Stimulated activated naive CD8-positive, alpha-beta T cell treated with anti-CD3 and anti-CD28 coated beads, Interleukin-15, amount 100 ng/mL, for 72 hours (primary cell): Measurements from ENCODE around the gene USP7.

Experiments
- ATAC-seq: fragments of 150-1000 bp; cut with Tn5 transposase; 2 replicates; pipeline ENCODE4 v1.10.0; 2021; ENCODE audit warnings: mild to moderate bottlenecking, moderate library complexity
- DNase-seq, 2 donors: peaks; one replicate each; pipeline ENCODE4 v3.0.0; 2021 to 2022
- H3K27ac Mint-ChIP-seq, 2 donors: one replicate each; pipeline ENCODE4 v1.8.0; 2022; ENCODE audit warnings: mild to moderate bottlenecking in 2 of 2, mixed read lengths in 2 of 2, moderate library complexity in 2 of 2
- H3K27me3 Mint-ChIP-seq: one replicate; pipeline ENCODE4 v1.8.0; 2022; ENCODE audit warnings: mixed read lengths
- H3K4me1 Mint-ChIP-seq: one replicate; pipeline ENCODE4 v1.8.0; 2022; ENCODE audit warnings: mild to moderate bottlenecking, mixed read lengths
- H3K4me3 Mint-ChIP-seq, 2 donors: one replicate each; pipeline ENCODE4 v1.8.0; 2022; ENCODE audit warnings: mild to moderate bottlenecking in 2 of 2, mixed read lengths in 2 of 2, moderate library complexity in 1 of 2
- H3K9me3 Mint-ChIP-seq, 2 donors: one replicate each; pipeline ENCODE4 v1.8.0; 2022; ENCODE audit warnings: mixed read lengths in 2 of 2

USP7 gene

DNA sequence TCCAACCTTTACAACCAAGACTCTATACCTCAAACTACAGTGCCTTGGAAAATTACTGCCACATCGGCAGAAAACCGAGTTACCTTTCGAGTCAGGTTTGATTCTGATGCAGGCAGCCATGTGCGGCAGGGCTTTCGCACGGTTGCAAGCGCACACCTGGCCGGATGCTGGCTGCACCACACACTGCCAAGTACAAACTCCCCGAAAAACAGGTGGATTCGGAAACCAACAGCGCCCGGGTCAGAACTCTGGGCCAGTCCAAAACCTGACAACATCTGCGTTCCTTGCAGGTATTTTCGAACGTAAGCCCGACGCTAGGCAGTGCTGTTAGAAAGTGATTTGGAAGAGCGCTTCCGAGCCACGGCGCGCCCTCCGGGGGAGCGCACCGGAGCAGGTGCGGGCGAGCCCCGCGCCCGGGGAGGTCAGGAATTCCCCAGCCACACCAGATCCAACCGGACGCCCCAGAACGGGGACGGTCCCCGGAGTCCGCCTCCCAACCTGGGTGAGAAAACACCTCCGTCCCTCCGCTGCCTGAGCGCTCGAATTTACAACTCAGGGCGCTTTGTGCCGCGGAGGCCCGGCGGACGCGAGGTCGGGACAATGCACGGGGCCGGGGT lies 1.2 kb downstream of the USP7 start:
- ATAC-seq (peak; percentile 56), DNase-seq (peak; percentile 44 to 68)
- peak overlapping the region; percentile 97 to 99 for H3K27ac Mint-ChIP-seq

GRCh38 chr16:8961811-8962390 lies 1.8 kb downstream of the USP7 start:
- Mint-ChIP-seq H3K27ac (peak overlapping the region; percentile 97 to 99), H3K4me3 (peak overlapping the region; percentile 86 to 90), H3K4me1 (peaks cover 56% of the 10 kb centered on the region), H3K27me3 (peaks cover 6% of the 10 kb centered on the region), H3K9me3 (no peaks in the 10 kb centered on the region)
- DNase-seq (no peak), ATAC-seq (no peak)

More for the DNA sequence above, 1.2 kb downstream of the USP7 start:
- Mint-ChIP-seq H3K9me3 (no peaks in the 10 kb centered on the region), H3K27me3 (peaks cover 9% of the 10 kb centered on the region), H3K4me3 (peak overlapping the region; percentile 86 to 90), H3K4me1 (peaks cover 50% of the 10 kb centered on the region)

DNA sequence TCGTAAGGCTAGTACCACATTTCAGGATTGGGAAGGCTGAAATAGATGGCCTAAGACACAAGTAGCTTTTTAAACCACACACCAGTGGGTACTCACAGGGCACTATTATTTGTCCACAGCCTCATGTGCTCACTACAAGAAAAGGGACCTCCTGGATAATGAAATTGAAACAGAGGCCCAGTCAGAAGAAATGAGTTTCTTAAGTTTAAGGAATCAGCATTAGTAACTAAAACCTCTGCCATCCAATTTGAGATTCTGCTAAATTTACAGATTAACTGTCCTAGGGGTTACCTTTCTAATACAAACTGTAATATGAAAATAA lies 3.0 kb downstream of the USP7 start:
- Mint-ChIP-seq H3K4me1 (peaks cover 68% of the 10 kb centered on the region), H3K4me3 (peak overlapping the region; percentile 86 to 90), H3K9me3 (no peaks in the 10 kb centered on the region), H3K27ac (peak overlapping the region; percentile 56 to 90), H3K27me3 (no peaks in the 10 kb centered on the region)
- ATAC-seq (no peak), DNase-seq (no peak)

DNA sequence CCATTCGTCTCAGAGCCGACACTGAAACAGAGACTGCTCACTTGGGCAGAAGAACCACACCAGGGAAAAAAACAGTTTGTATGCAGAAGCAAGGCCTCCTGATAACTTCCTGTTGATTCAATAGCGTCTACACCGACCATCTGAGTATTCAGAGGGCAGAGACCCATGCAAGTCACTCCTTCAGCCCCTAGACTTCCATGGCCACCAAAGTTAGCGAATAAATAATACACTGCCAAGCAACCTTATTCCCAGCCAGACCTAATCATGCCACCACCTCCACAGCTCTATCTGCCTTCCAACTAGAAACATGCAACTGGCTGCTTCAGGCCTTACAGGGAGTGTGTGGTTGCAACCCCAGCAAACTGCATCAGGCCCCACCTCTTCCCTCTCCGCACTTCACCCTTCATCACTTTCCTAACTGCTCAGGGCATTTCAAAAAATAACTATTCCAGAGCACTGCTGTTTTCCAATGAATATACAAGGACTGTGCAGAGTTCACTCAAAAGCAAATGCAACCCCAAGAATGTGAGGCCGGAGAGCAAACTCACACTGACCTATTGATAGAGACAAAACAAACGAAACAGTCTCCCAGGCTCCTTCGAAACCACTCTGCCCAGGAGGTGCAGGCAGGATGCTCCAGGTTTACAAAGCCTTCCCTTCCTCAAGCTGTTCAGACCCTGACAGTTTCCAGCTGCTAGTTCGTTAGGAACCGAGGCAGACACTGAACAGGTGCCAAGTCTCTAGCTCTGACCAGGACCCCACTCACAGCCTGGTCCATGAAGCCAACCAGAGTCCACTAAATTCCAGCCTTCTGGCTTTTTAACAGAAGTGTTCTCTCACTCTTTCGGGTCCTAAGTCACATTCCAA lies 3.6 kb downstream of the USP7 start:
- Mint-ChIP-seq H3K27ac (peak overlapping the region; percentile 56 to 90), H3K4me3 (peak overlapping the region; percentile 86 to 90), H3K4me1 (peaks cover 71% of the 10 kb centered on the region), H3K27me3 (no peaks in the 10 kb centered on the region), H3K9me3 (no peaks in the 10 kb centered on the region)
- ATAC-seq: peak; percentile 49
- peak in 1 of 2 donors; percentile 28 for DNase-seq

DNA sequence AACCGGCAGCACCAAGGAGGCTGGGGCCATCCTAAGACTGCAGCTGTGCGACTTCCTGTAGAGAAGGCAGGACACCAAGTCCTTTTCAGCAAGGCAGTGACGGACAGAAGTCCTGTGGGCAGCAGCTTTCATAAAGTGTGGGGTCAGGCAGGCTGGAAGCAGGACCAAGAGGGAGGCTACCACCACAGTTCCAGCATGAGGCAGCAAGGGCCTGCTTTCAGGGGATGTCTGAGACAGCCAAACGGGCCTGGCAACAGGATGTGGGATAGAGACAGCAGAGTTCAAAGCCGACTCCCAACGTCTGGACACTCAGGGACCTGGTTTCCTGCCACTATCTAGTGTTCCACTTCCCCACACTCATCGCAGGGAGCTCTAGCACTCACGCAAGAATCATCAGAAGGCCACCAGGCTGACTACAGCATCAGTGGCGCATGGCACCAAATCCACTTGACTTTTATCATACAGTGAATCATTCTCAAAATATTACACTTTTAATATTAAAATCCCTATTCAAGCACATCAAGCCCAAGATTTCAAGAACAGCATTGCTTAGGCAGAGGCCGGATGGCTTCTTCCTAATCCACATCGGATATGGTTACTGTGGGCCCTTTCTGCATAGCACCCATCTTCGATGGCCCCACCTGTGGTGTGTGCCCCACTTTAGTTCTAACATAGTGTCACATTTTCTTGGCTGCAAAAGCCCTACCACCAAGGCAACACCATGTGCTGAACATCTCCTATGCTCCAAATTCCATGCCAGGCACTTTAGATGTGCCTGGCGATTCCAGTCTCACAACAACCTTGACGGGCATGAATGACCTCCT lies 5.2 kb downstream of the USP7 start:
- H3K4me3 Mint-ChIP-seq: peak overlapping the region; percentile 86 to 90
- peak; percentile 29 for ATAC-seq

GRCh38 chr16:8957509-8958157 lies 6.1 kb downstream of the USP7 start:
- Mint-ChIP-seq H3K9me3 (no peaks in the 10 kb centered on the region), H3K27me3 (no peaks in the 10 kb centered on the region), H3K4me3 (peak overlapping the region; percentile 86 to 90), H3K27ac (peak overlapping the region; percentile 61 to 83), H3K4me1 (peaks cover 80% of the 10 kb centered on the region)
- no peak for DNase-seq
- no peak for ATAC-seq

More for the DNA sequence above, 5.2 kb downstream of the USP7 start:
- peak overlapping the region; percentile 27 to 61 for H3K27ac Mint-ChIP-seq
- H3K27me3 Mint-ChIP-seq: no peaks in the 10 kb centered on the region
- peaks cover 71% of the 10 kb centered on the region for H3K4me1 Mint-ChIP-seq
- H3K9me3 Mint-ChIP-seq: no peaks in the 10 kb centered on the region
- DNase-seq: peak in 1 of 2 donors; percentile 21

DNA sequence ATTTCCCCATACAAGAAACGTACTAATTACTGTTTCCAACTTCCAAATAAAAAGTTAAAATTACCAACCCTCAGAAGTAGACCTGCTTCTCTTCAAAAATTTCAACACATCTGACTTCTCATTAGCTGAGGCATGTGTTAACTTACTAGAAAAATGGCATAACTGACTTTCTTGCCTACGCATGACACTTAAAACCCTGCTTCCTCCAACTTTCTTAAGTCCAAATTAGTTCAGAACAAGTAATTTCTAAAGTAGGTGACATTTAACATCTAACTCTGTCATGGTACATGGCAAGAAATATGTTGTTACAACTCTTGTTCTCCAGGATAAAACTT lies 6.7 kb downstream of the USP7 start:
- DNase-seq (no peak), ATAC-seq (no peak)
- Mint-ChIP-seq H3K27ac (no peak overlapping the region), H3K27me3 (no peaks in the 10 kb centered on the region), H3K4me1 (peaks cover 81% of the 10 kb centered on the region), H3K9me3 (no peaks in the 10 kb centered on the region), H3K4me3 (peak overlapping the region; percentile 24 to 45)

DNA sequence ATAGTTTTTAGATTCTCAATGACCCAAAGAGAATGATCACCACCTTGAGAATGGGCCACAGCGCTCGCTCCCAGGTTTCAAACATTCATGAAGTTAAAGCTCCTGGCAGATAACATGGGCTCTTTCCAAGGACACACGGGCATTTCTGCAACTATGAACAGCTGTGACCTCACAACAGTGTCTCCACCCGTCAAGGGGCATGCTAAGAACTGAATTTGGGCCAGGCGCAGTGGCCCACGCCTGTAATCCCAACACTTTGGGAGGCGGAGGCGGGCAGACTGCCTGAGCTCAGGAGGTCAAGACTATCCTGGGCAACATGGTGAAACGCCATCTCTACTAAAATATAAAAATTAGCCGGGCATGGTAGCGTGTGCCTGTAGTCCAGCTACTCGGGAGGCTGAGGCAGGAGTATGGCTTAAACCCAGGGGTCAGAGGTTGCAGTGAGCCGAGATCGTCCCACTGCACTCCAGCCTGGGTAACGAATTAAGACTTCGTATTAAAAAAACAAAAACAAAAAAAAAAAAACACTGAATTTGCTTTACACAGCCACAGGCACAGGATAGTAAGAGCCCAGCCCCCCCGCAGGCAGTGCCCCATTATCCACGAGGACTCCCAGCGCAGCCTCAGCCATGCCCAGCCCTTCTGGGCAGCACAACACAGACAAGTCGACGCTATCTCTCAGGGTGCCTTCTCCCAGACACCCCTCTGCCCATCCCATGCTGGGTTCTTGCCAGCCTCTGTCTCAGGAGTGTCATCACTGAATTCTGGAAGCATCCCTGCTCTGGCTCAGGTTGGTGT lies 7.2 kb downstream of the USP7 start:
- Mint-ChIP-seq H3K27ac (peak overlapping the region in 1 of 2 donors; percentile 89), H3K4me1 (peaks cover 81% of the 10 kb centered on the region), H3K9me3 (no peaks in the 10 kb centered on the region), H3K4me3 (peak overlapping the region; percentile 24 to 45), H3K27me3 (no peaks in the 10 kb centered on the region)
- DNase-seq (no peak), ATAC-seq (no peak)

GRCh38 chr16:8955828-8956227 lies 7.9 kb downstream of the USP7 start:
- Mint-ChIP-seq H3K27me3 (no peaks in the 10 kb centered on the region), H3K4me3 (no peak overlapping the region), H3K27ac (peak overlapping the region in 1 of 2 donors; percentile 89), H3K9me3 (no peaks in the 10 kb centered on the region), H3K4me1 (peaks cover 81% of the 10 kb centered on the region)
- ATAC-seq: no peak
- no peak for DNase-seq

DNA sequence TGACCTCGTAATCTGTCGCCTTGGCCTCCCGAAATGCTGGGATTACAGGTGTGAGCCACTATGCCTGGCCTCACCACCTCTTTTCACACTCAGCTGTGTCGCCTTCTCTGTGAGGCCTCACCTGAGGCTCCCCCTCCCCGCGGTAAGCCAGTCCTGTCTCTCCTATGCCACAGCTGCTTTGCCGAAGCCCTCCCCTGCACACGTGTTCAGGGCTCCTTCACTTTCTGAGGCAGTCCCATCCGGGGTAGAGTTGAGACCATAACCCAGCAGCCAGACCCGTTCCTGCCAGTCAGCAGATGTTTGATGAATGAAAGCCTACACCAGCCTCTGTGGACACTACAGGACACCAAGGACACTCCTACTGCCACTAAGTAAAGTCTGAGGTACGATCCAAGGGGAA lies 10.6 kb downstream of the USP7 start:
- H3K4me1 Mint-ChIP-seq: peaks cover 78% of the 10 kb centered on the region
- peak overlapping the region; percentile 19 to 68 for H3K4me3 Mint-ChIP-seq
- no peaks in the 10 kb centered on the region for H3K9me3 Mint-ChIP-seq
- H3K27ac Mint-ChIP-seq: peak overlapping the region; percentile 42 to 96
- ATAC-seq: no peak
- DNase-seq: no peak
- H3K27me3 Mint-ChIP-seq: no peaks in the 10 kb centered on the region

DNA sequence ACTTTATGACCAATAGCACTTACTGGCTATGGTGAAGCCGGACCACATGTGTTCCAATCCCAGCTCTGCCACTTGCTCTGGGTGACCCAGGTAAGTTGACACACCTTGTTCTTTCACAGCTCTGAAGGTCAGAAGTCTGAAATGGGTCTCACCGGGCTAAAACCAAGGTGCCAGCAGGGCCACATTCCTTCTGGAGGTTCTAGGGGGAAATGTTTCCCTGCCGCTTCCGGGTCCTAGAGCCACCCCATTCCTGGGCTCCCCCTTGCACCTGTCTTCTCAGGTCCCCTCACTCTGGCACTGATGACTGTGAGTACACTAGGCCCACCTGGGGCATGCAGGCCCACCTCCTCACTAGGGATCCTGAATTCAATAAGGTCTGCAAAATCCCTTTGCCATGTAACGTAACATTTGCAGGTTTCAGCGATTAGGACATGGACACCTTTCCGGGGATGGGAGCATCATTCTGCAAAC lies 11.4 kb downstream of the USP7 start:
- peaks cover 78% of the 10 kb centered on the region for H3K4me1 Mint-ChIP-seq
- no peak for ATAC-seq
- no peaks in the 10 kb centered on the region for H3K27me3 Mint-ChIP-seq
- peak overlapping the region in 1 of 2 donors; percentile 27 for H3K27ac Mint-ChIP-seq
- DNase-seq: no peak
- no peaks in the 10 kb centered on the region for H3K9me3 Mint-ChIP-seq
- H3K4me3 Mint-ChIP-seq: peak overlapping the region in 1 of 2 donors; percentile 57

DNA sequence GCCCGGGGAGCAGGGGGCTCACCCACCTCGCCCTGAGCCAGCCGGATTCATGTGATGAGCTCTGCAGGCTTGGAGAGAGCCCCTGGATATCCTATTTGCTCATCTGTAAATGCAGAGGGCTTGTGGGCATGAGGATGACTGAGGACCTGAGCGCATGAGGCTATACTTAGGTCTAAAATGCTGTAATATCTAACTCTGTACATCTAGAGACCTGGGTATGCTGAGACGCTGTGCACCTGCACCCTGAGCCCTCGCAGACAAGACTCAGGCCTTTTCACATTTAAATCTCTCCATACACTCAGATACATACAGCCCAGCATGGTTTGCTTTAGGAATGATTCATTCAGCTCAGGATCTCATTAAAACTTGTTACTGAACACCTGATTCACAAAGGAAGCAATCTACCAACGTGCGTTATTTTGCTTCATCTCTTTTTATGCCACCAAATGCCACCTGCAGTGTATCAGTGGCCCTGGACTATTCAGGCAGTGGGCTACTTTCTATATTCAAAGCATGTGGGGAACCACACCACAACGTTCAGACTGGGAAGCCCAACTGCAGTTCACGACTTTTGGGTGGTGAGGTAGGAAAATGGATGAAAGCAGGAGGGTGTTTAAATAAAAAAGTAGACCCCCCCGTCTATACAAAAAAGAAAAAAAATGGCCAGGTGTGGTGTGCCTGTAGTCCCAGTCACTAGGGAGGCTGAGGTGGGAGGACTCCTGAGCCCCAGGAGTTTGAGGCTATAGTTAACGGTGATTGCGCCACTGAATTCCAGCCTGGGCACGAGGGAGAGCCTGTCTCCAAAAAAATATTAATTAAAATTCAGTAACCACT lies 12.0 kb downstream of the USP7 start:
- H3K27ac Mint-ChIP-seq: peak overlapping the region in 1 of 2 donors; percentile 77
- peaks cover 76% of the 10 kb centered on the region for H3K4me1 Mint-ChIP-seq
- peak; percentile 61 for ATAC-seq

DNA sequence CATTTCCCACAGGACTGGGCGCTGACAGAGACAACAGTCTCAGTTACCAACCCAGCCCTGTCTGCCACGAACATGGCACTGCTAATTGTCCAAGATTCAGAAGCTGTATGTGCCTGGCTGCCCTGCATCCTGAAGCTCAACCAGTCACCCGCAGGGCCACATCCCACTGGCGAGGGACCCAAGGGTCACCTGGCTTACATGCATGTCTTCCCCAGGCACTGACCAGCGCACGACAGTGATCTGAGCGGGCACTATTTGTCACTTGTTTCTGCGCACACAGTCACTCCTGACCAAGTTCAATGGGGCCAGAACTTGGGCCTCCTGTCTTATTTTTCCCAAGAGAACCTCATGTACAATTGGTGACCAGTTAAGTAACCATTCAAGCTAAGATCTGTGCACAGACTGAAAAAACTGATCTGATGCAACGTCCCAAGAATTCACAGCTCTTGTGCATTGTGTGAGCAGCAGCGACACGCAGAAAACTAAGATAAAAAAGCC lies 13.1 kb downstream of the USP7 start:
- no peaks in the 10 kb centered on the region for H3K27me3 Mint-ChIP-seq
- no peaks in the 10 kb centered on the region for H3K9me3 Mint-ChIP-seq
- peaks cover 76% of the 10 kb centered on the region for H3K4me1 Mint-ChIP-seq
- no peak overlapping the region for H3K4me3 Mint-ChIP-seq
- no peak for ATAC-seq
- H3K27ac Mint-ChIP-seq: peak overlapping the region in 1 of 2 donors; percentile 33
- DNase-seq: no peak

More for the DNA sequence above, 12.0 kb downstream of the USP7 start:
- no peaks in the 10 kb centered on the region for H3K27me3 Mint-ChIP-seq
- H3K4me3 Mint-ChIP-seq: peak overlapping the region; percentile 47 to 54
- no peaks in the 10 kb centered on the region for H3K9me3 Mint-ChIP-seq
- no peak for DNase-seq
